SK-N-SH treated with all-trans-retinoic acid at 6 μM for 48 hours (cell line): ENCODE measurements around the gene UNC13C.

Experiments
- ATAC-seq: fragments of 200-7000 bp; cut with Tn5 transposase; 3 replicates; pipeline ENCODE4 v1.9.1; 2020; ENCODE audit warnings: mild to moderate bottlenecking, moderate library complexity
- ARNTL ChIP-seq: fragments of 450-650 bp; formaldehyde crosslinking; IDR thresholded peaks from 2 replicates; pipeline ENCODE4 v1.5.0; 2020; ENCODE audit warnings: low read depth, mild to moderate bottlenecking, moderate library complexity, borderline replicate concordance
- BACH2 ChIP-seq: fragments of 250-450 bp; sonication (Bioruptor Pico); IDR thresholded peaks from 2 replicates; pipeline ENCODE4 v1.9.0; 2021; ENCODE audit warnings: mild to moderate bottlenecking, borderline replicate concordance
- CSDC2 ChIP-seq: fragments of 250-450 bp; sonication (Bioruptor Pico); IDR thresholded peaks from 2 replicates; pipeline ENCODE4 v1.5.0; 2020; ENCODE audit warnings: mild to moderate bottlenecking, moderate library complexity
- ESRRG ChIP-seq: fragments of 250-450 bp; sonication (Bioruptor Pico); IDR thresholded peaks from 2 replicates; pipeline ENCODE4 v1.6.1; 2021; ENCODE audit warnings: mild to moderate bottlenecking
- GLIS3 ChIP-seq: fragments of 250-450 bp; sonication (Bioruptor Pico); IDR thresholded peaks from 2 replicates; pipeline ENCODE4 v1.5.0; 2020; ENCODE audit warnings: mild to moderate bottlenecking, moderate library complexity
- ISL1 ChIP-seq: fragments of 250-450 bp; sonication (Bioruptor Pico); IDR thresholded peaks from 2 replicates; pipeline ENCODE4 v2.1.2; 2022; ENCODE audit warnings: mild to moderate bottlenecking, moderate library complexity
- OSR1 ChIP-seq: fragments of 250-450 bp; sonication (Bioruptor Pico); IDR thresholded peaks from 2 replicates; pipeline ENCODE4 v1.8.0; 2022; ENCODE audit warnings: moderate library complexity, mild to moderate bottlenecking, inconsistent platforms
- POU6F1 ChIP-seq: fragments of 250-450 bp; sonication (Bioruptor Pico); IDR thresholded peaks from 2 replicates; pipeline ENCODE4 v1.8.0; 2021; ENCODE audit warnings: low read depth, mild to moderate bottlenecking, moderate library complexity, borderline replicate concordance
- PPARA ChIP-seq: fragments of 250-450 bp; sonication (Bioruptor Pico); IDR thresholded peaks from 2 replicates; pipeline ENCODE4 v1.5.0; 2020; ENCODE audit warnings: mild to moderate bottlenecking, borderline replicate concordance
- RARB ChIP-seq: fragments of 250-450 bp; sonication (Bioruptor Pico); IDR thresholded peaks from 2 replicates; pipeline ENCODE4 v1.8.0; 2021; ENCODE audit warnings: mild to moderate bottlenecking, moderate library complexity
- SNAI2 ChIP-seq: fragments of 250-450 bp; sonication (Bioruptor Pico); IDR thresholded peaks from 2 replicates; pipeline ENCODE4 v1.5.0; 2020; ENCODE audit warnings: mild to moderate bottlenecking, moderate library complexity
- TCF4 ChIP-seq: fragments of 250-450 bp; sonication (Bioruptor Pico); IDR thresholded peaks from 2 replicates; pipeline ENCODE4 v1.8.0; 2021; ENCODE audit warnings: mild to moderate bottlenecking, moderate library complexity, borderline replicate concordance
- TOX ChIP-seq: fragments of 250-450 bp; sonication (Bioruptor Pico); IDR thresholded peaks from 2 replicates; pipeline ENCODE4 v1.8.0; 2021; ENCODE audit warnings: mild to moderate bottlenecking, moderate library complexity, borderline replicate concordance
- TSHZ2 ChIP-seq: fragments of 250-450 bp; sonication (Bioruptor Pico); IDR thresholded peaks from 2 replicates; pipeline ENCODE4 v1.5.0; 2020; ENCODE audit warnings: mild to moderate bottlenecking, moderate library complexity
- ZC3H10 ChIP-seq: fragments of 250-450 bp; sonication (Bioruptor Pico); IDR thresholded peaks from 2 replicates; pipeline ENCODE4 v1.5.1; 2021; ENCODE audit warnings: mild to moderate bottlenecking, moderate library complexity
- ZFP3 ChIP-seq: fragments of 250-450 bp; sonication (Bioruptor Pico); IDR thresholded peaks from 2 replicates; pipeline ENCODE4 v1.5.0; 2020; ENCODE audit warnings: mild to moderate bottlenecking, moderate library complexity
- ZFP30 ChIP-seq: fragments of 450-650 bp; formaldehyde crosslinking; IDR thresholded peaks from 2 replicates; pipeline ENCODE4 v1.5.0; 2022; ENCODE audit warnings: mild to moderate bottlenecking, moderate library complexity
- ZNF565 ChIP-seq: fragments of 450-650 bp; formaldehyde crosslinking; conservative IDR thresholded peaks from 2 replicates; pipeline ENCODE4 v1.5.0; 2020; ENCODE audit warnings: low read depth, mild to moderate bottlenecking, moderate library complexity
- ZNF70 ChIP-seq: fragments of 450-650 bp; formaldehyde crosslinking; IDR thresholded peaks from 2 replicates; pipeline ENCODE4 v1.5.0; 2020; ENCODE audit warnings: mild to moderate bottlenecking, moderate library complexity
- ZNF8 ChIP-seq: fragments of 450-650 bp; formaldehyde crosslinking; IDR thresholded peaks from 2 replicates; pipeline ENCODE4 v1.5.0; 2020; ENCODE audit warnings: mild to moderate bottlenecking, moderate library complexity
- TF ChIP-seq, protein P1 (sequence below): fragments of 250-450 bp; sonication (Bioruptor Pico); IDR thresholded peaks from 2 replicates; pipeline ENCODE4 v1.5.1; 2020; ENCODE audit warnings: low read depth, mild to moderate bottlenecking, moderate library complexity
- TF ChIP-seq, protein P2 (sequence below): fragments of 250-450 bp; sonication (Bioruptor Pico); IDR thresholded peaks from 2 replicates; pipeline ENCODE4 v1.8.0; 2020; ENCODE audit warnings: mild to moderate bottlenecking, moderate library complexity, borderline replicate concordance

Gene UNC13C

DNA sequence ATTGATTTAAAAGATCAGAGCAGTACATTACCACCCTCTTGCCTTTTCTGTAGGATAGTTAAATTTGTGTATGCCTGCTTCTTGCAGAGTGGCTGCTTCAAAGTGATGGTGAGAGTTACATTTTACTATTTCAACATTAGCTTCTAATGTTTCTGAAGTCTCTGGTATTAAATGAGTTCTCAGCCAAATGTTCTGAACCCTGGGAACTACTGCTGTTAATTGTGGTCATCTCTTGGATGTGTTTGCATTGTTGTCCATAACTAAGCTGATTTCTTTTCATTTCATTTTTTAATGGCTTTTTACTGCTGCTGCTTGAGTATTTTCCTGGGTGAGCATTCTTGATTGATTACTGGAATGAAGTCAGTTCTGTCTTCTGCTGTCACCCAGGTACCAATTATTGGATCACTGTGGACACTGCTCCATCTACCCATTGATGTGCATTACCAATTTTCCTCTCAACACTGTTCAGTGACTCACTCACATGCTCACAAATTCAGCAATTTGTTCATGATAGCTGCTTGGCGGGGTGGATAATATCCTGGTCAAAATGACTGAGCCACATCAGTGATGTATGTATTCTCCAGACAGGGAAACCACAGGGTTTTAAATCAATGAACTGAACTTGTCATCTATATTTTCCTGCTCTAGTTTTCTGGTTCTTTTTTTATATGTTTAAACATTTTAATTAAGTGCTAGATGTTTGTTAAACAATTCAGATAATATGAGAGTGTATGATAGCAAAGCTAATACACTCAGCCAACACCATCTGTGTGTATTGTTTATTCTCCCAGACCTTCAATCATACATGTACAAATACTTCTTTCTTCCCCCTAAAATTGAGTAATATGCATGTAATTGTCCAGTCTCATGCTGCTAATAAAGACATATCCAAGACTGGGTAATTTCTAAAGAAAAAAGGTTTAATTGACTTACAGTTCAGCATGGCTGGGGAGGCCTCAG, 630.9 kb downstream of the UNC13C start:
- no peak for ATAC-seq
- TF ChIP-seq POU6F1 (no peak), ZNF8 (CRISPR knock-in tag) (no peak), ESRRG (CRISPR knock-in tag) (no peak), ZFP30 (no peak), OSR1 (CRISPR knock-in tag) (no peak), ZNF70 (CRISPR knock-in tag) (no peak), CSDC2 (CRISPR knock-in tag) (no peak), SNAI2 (CRISPR knock-in tag) (no peak), GLIS3 (CRISPR knock-in tag) (no peak)
- TF ChIP-seq, protein P1, sequence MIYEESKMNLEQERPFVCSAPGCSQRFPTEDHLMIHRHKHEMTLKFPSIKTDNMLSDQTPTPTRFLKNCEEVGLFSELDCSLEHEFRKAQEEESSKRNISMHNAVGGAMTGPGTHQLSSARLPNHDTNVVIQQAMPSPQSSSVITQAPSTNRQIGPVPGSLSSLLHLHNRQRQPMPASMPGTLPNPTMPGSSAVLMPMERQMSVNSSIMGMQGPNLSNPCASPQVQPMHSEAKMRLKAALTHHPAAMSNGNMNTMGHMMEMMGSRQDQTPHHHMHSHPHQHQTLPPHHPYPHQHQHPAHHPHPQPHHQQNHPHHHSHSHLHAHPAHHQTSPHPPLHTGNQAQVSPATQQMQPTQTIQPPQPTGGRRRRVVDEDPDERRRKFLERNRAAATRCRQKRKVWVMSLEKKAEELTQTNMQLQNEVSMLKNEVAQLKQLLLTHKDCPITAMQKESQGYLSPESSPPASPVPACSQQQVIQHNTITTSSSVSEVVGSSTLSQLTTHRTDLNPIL (CRISPR knock-in tag) = no peak

DNA sequence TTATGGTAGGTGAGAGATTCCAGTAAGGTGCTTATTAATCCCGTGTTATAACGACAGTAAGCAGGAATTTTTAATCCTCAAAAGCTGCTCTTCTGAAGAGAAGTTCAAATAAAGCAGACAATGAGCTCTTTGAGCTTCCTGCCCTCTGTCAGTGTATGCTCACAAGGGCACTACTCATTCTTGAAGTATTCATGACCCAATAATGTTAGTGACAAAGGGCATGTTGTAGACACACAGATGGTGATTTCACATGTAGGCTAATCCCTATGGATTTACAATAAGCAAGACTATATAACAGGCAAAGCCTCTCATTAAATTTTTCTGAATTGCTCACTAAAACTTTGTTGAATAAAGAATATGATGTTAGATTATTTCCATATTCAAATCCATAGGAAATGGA, 639.9 kb downstream of the UNC13C start:
- no peak for ATAC-seq
- TF ChIP-seq TOX (CRISPR knock-in tag) (no peak), OSR1 (CRISPR knock-in tag) (no peak), TSHZ2 (no peak), ESRRG (CRISPR knock-in tag) (no peak), PPARA (CRISPR knock-in tag) (no peak), ZC3H10 (CRISPR knock-in tag) (no peak), ZFP3 (CRISPR knock-in tag) (no peak), RARB (CRISPR knock-in tag) (no peak), ARNTL (no peak), ZNF70 (CRISPR knock-in tag) (no peak), ISL1 (CRISPR knock-in tag) (no peak), TCF4 (CRISPR knock-in tag) (no peak), BACH2 (CRISPR knock-in tag) (no peak), CSDC2 (CRISPR knock-in tag) (no peak), ZNF8 (CRISPR knock-in tag) (no peak)
- TF ChIP-seq, protein P2, sequence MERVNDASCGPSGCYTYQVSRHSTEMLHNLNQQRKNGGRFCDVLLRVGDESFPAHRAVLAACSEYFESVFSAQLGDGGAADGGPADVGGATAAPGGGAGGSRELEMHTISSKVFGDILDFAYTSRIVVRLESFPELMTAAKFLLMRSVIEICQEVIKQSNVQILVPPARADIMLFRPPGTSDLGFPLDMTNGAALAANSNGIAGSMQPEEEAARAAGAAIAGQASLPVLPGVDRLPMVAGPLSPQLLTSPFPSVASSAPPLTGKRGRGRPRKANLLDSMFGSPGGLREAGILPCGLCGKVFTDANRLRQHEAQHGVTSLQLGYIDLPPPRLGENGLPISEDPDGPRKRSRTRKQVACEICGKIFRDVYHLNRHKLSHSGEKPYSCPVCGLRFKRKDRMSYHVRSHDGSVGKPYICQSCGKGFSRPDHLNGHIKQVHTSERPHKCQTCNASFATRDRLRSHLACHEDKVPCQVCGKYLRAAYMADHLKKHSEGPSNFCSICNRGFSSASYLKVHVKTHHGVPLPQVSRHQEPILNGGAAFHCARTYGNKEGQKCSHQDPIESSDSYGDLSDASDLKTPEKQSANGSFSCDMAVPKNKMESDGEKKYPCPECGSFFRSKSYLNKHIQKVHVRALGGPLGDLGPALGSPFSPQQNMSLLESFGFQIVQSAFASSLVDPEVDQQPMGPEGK (CRISPR knock-in tag) = no peak
- TF ChIP-seq, protein P1 (CRISPR knock-in tag) = no peak
- TF ChIP-seq, all 23 proteins: peak for 0

GRCh38 chr15:54619180-54619579, 640.9 kb downstream of the UNC13C start:
- ATAC-seq = no peak
- TF ChIP-seq RARB (CRISPR knock-in tag) = no peak
- no peak for TF ChIP-seq TOX (CRISPR knock-in tag)
- no peak for TF ChIP-seq ESRRG (CRISPR knock-in tag)
- TF ChIP-seq, protein P2 (CRISPR knock-in tag) = no peak
- TF ChIP-seq PPARA (CRISPR knock-in tag) = no peak
- TF ChIP-seq ZNF70 (CRISPR knock-in tag) = no peak
- no peak for TF ChIP-seq ZC3H10 (CRISPR knock-in tag)
- no peak for TF ChIP-seq TSHZ2
- TF ChIP-seq ZNF565 (CRISPR knock-in tag) = no peak
- no peak for TF ChIP-seq ISL1 (CRISPR knock-in tag)
- TF ChIP-seq OSR1 (CRISPR knock-in tag) = no peak
- TF ChIP-seq ZFP30 = no peak
- TF ChIP-seq BACH2 (CRISPR knock-in tag) = no peak
